ENCODE data around the gene RAB3IL1.

GRCh38 chr11:61868571-61869428 is 48.6 kb downstream of the RAB3IL1 start:
- TF ChIP-seq CTCF (IDR thresholded peaks at IDR 0.05; ENCODE audit: borderline replicate concordance, extremely low read depth, low read length, poor library complexity, severe bottlenecking) (no peak), EZH2 (IDR thresholded peaks at IDR 0.05; ENCODE audit: borderline replicate concordance, low read depth, low read length, severe bottlenecking) (no peak)
